Upper lobe of left lung (tissue), 4 donors: ENCODE measurements around the gene OAS2.

Experiments used
- POLR2A ChIP-seq, 4 donors: fragments of 450-650 bp; IDR thresholded peaks; one replicate each; pipeline ENCODE4 v1.5.1; 2016 to 2017; ENCODE audit warnings: antibody characterized with exemption in 4 of 4, mild to moderate bottlenecking in 2 of 4
- TF ChIP-seq, protein P1 (sequence below), 6 experiments: fragments of 450-650 bp in 4 of 6; fragments of 200-600 bp in 2 of 6; sonication (generic) in 2 of 6; IDR thresholded peaks; one replicate each; pipeline ENCODE4 v1.5.1; 2016 to 2019; ENCODE audit warnings: antibody characterized with exemption in 6 of 6

DNA sequence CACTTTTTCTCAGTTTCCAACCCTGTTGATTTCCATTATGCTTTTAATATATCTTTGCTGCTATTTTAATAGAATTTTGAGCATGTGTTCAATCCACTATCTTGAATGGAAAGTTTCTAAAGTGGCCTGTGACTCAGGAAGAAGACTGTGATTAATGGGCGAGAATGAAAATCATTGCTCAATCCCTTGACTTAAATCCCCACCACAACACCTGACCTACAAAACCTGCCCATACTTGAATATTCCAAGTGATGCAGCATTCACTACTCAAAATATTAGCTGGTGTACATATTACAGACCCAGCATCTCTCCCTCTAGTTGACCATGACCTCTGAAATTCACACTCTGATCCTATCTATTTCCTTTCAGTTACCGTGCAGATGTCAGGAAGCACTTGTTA is 41.4 kb upstream of the OAS2 start:
- no peak for TF ChIP-seq POLR2A (IDR thresholded peaks at IDR 0.05)
- TF ChIP-seq, protein P1, sequence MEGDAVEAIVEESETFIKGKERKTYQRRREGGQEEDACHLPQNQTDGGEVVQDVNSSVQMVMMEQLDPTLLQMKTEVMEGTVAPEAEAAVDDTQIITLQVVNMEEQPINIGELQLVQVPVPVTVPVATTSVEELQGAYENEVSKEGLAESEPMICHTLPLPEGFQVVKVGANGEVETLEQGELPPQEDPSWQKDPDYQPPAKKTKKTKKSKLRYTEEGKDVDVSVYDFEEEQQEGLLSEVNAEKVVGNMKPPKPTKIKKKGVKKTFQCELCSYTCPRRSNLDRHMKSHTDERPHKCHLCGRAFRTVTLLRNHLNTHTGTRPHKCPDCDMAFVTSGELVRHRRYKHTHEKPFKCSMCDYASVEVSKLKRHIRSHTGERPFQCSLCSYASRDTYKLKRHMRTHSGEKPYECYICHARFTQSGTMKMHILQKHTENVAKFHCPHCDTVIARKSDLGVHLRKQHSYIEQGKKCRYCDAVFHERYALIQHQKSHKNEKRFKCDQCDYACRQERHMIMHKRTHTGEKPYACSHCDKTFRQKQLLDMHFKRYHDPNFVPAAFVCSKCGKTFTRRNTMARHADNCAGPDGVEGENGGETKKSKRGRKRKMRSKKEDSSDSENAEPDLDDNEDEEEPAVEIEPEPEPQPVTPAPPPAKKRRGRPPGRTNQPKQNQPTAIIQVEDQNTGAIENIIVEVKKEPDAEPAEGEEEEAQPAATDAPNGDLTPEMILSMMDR (IDR thresholded peaks at IDR 0.05), result no peak
